ENCODE data around the gene ADGRL3. TPM values are rescaled to one million over a fixed set of nuclear protein-coding genes. Genes with fewer than 3 reads are reported as not detected.

Gene ADGRL3
- total and polyA plus RNA-seq, 12 donors = 2.4 to 182 (median 22.1) TPM

GRCh38 chr4:61478340-61478739 lies 278.2 kb downstream of the ADGRL3 start:
- no peak for TF ChIP-seq POLR2A (IDR thresholded peaks at IDR 0.05)
- TF ChIP-seq, protein P1, sequence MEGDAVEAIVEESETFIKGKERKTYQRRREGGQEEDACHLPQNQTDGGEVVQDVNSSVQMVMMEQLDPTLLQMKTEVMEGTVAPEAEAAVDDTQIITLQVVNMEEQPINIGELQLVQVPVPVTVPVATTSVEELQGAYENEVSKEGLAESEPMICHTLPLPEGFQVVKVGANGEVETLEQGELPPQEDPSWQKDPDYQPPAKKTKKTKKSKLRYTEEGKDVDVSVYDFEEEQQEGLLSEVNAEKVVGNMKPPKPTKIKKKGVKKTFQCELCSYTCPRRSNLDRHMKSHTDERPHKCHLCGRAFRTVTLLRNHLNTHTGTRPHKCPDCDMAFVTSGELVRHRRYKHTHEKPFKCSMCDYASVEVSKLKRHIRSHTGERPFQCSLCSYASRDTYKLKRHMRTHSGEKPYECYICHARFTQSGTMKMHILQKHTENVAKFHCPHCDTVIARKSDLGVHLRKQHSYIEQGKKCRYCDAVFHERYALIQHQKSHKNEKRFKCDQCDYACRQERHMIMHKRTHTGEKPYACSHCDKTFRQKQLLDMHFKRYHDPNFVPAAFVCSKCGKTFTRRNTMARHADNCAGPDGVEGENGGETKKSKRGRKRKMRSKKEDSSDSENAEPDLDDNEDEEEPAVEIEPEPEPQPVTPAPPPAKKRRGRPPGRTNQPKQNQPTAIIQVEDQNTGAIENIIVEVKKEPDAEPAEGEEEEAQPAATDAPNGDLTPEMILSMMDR (IDR thresholded peaks at IDR 0.05) = no peak
- H3K27ac ChIP-seq = no peak overlapping the region
- H3K36me3 ChIP-seq (replicated peaks in 1 of 2) = no peaks in the 10 kb centered on the region
- intact Hi-C loops (cut with DNase I) = no loop called here
- no peaks in the 10 kb centered on the region for H3K27me3 ChIP-seq
- H3K4me1 ChIP-seq (replicated peaks in 1 of 2) = peaks cover 6 to 15% of the 10 kb centered on the region in 2 donors
- H3K9me3 ChIP-seq (replicated peaks in 1 of 3) = no peaks in the 10 kb centered on the region
- no peak overlapping the region for H3K4me3 ChIP-seq
- no peak for DNase-seq

DNA sequence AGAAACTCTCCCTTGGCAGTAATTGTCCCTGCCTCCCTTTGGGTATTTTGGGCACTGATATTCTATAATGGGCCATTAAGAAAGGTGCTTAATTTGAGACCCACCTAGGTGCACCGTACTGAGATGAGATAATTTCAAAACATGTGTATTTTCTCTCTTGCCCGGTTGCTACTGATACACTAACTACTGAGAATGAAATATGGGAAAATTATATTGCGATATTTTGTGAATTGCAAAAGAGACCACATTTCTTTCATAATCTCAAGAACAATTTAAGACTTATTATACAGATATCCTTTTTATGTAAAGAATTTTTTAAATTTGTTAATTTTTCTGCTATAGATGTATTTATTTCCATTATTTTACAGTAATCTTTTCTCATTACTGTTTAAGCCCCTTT lies 284.9 kb downstream of the ADGRL3 start:
- TF ChIP-seq, protein P1 (IDR thresholded peaks at IDR 0.05) = no peak
- Histone ChIP-seq H3K4me3 (no peak overlapping the region), H3K4me1 (replicated peaks in 1 of 2) (peaks cover 5% of the 10 kb centered on the region in 2 donors), H3K27ac (no peak overlapping the region), H3K36me3 (replicated peaks in 1 of 2) (no peaks in the 10 kb centered on the region), H3K27me3 (no peaks in the 10 kb centered on the region), H3K9me3 (replicated peaks in 1 of 3) (no peaks in the 10 kb centered on the region)
- intact Hi-C loops (cut with DNase I) = no loop called here
- DNase-seq = no peak
- 89 to 97% (median 94%) methylated on average over 3 of the region's 3 CpGs for WGBS, 4 donors

GRCh38 chr4:61489927-61490326 lies 289.8 kb downstream of the ADGRL3 start:
- no peak for TF ChIP-seq POLR2A (IDR thresholded peaks at IDR 0.05)
- TF ChIP-seq, protein P1 (IDR thresholded peaks at IDR 0.05) = no peak
- DNase-seq = no peak
- H3K9me3 ChIP-seq (replicated peaks in 1 of 3) = no peaks in the 10 kb centered on the region
- no peaks in the 10 kb centered on the region for H3K4me1 ChIP-seq (replicated peaks in 1 of 2)
- intact Hi-C loops (cut with DNase I) = no loop called here
- H3K27me3 ChIP-seq = no peaks in the 10 kb centered on the region
- H3K36me3 ChIP-seq (replicated peaks in 1 of 2) = no peaks in the 10 kb centered on the region
- H3K27ac ChIP-seq = no peak overlapping the region
- 60 to 80% (median 74%) methylated on average over 3 of the region's 3 CpGs for WGBS, 4 donors
- no peak overlapping the region for H3K4me3 ChIP-seq

GRCh38 chr4:61493041-61493440 lies 292.9 kb downstream of the ADGRL3 start:
- H3K4me3 ChIP-seq = no peak overlapping the region
- H3K27me3 ChIP-seq = no peaks in the 10 kb centered on the region
- H3K27ac ChIP-seq = no peak overlapping the region
- no peak for DNase-seq
- no peaks in the 10 kb centered on the region for H3K4me1 ChIP-seq (replicated peaks in 1 of 2)
- no peaks in the 10 kb centered on the region for H3K36me3 ChIP-seq (replicated peaks in 1 of 2)
- 83 to 98% (median 88%) methylated on average over 4 of the region's 4 CpGs for WGBS, 4 donors
- H3K9me3 ChIP-seq (replicated peaks in 1 of 3) = no peaks in the 10 kb centered on the region
- TF ChIP-seq, protein P1 (IDR thresholded peaks at IDR 0.05) = no peak
- no peak for TF ChIP-seq POLR2A (IDR thresholded peaks at IDR 0.05)
- intact Hi-C loops (cut with DNase I) = no loop called here

All from adrenal gland (tissue), 12 donors.